HG02884 (cell line): ENCODE results near the gene RBM15.
A peak's percentile ranks its signal among the peaks of the same experiment; 100 is the strongest.

Experiments used
- ATAC-seq: cut with Tn5 transposase; IDR thresholded peaks from one replicate; pipeline ENCODE4 v1.9.1; 2021; ENCODE audit warnings: mild to moderate bottlenecking, moderate library complexity; ENCODE audit not compliant: unreplicated experiment

Gene RBM15

DNA sequence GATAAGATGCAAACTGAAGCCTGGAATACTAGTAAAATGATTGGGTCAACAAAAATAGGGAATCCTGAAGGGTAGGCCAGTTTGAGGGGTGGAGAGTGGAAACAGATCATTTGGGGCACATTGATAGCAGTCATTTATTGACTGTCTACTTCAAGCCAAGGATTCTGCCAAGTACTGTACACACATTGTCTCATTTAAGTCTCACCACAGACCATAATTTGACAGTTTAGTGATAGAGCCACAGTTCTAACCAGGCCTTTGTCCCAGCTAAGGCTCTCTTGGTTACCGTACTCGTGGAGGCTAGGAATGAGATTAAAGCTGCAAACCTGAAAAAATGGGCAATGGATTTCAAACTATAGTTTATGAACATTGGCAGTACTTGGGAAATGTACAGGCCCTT is 11.2 kb downstream of the RBM15 start:
- ATAC-seq: no peak

DNA sequence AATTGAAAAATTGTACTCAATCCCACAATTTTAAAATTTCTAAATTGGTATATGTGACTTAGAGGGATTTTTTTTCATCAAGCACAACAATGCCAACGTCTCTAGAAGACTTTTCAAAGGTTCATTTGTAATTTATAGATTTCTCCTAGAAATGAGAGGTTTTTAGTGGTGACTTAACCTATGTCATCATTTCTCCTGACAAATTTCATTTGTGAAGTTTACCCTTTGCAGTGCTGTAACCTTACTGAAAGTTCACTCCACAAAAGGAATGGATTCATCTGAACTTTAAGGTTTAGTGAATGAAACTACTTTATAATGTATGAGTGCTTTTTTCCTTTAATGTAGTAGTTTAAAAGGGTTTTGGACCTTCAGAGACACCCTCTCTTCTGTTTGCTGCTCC is 16.1 kb downstream of the RBM15 start:
- no peak for ATAC-seq

- no peak for ATAC-seq
Observed at GRCh38 chr1:110356379-110356778, 17.2 kb downstream of the RBM15 start.

DNA sequence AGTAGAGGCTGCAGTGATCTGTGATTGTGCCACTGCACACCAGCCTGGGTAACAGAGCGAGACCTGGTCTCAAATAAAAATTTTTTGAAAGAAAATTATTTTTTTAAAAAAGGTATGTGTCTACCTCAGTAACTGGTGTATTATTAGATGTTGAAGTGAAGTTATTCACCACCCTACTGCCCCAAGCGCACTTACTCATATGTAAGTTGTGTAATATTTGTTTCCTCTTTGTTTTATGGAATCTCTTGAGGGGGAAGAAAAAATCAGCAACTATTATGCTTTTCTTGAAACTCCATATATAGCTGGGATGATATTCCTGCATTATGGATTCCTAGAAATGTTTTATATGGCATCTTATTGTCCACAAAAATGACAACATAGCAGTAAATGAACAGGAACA is 21.3 kb downstream of the RBM15 start:
- ATAC-seq: no peak

- ATAC-seq: no peak
Observed at GRCh38 chr1:110361856-110362255, 22.7 kb downstream of the RBM15 start.

- ATAC-seq: no peak
Observed at GRCh38 chr1:110364221-110364620, 25.0 kb downstream of the RBM15 start.

- ATAC-seq: no peak
Observed at GRCh38 chr1:110370827-110371226, 31.6 kb downstream of the RBM15 start.

GRCh38 chr1:110375490-110375889 is 36.3 kb downstream of the RBM15 start:
- ATAC-seq: no peak

DNA sequence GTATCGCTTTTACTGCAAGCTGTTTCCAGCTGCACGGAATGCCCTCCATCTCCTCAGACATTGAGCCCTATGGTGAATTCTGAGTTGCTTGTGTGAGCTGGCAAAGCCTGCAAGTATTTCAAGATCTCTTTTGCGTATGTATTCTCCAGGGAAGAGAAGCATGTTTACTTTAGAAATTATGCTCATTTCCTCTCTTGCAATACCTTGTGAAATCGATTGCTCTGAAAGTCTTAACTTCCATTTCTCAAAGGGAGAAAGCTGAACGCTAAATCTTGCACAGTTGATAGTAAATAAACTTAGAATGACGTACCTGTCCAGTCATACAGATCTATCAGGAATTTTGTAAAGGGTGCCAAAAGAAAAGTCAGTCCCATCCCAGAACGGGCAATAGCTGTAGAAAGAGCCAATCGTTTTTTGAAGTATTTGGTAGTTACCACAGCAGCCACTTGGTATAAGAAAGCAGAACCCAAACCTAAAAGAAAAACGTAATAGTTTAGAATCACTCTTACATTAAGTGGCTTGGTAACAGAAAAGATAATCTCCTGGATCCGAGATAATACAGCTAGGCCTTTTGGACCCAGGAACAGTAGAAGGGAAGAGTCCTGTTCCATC is 41.6 kb downstream of the RBM15 start:
- no peak for ATAC-seq

DNA sequence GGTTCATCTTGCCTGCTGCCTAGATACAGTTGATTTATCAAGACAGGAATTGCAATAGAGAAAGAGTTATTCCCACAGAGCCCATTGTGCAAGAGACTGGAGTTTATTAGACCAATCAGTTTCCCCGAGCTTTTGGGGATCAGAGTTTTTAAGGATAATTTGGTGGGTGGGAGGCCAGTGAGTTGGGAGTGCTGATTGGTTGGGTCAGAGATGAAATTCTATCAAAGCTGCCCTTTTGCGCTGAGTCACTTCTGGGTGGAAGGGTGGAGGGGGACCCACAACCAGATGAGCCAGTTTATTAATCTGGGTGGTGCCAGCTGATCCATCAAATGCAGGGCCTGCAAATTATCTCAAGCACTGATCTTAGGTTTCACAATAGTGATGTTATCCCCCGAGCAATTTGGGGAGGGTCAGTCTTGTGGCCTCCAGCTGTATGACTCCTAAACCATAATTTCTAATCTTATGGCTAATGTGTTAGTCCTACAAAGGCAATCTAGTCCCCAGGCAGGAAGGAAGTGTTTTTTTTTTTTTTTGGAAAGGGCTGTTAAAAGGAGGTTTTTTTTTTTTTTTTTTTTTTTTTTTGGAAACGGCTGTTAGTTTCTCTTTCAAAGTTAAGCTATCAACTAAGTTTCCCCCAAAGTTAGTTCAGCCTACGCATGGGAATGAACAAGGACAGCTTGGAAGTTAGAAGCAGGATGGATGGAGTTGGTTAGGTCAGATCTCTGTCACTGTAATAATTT is 44.2 kb downstream of the RBM15 start:
- ATAC-seq: no peak

DNA sequence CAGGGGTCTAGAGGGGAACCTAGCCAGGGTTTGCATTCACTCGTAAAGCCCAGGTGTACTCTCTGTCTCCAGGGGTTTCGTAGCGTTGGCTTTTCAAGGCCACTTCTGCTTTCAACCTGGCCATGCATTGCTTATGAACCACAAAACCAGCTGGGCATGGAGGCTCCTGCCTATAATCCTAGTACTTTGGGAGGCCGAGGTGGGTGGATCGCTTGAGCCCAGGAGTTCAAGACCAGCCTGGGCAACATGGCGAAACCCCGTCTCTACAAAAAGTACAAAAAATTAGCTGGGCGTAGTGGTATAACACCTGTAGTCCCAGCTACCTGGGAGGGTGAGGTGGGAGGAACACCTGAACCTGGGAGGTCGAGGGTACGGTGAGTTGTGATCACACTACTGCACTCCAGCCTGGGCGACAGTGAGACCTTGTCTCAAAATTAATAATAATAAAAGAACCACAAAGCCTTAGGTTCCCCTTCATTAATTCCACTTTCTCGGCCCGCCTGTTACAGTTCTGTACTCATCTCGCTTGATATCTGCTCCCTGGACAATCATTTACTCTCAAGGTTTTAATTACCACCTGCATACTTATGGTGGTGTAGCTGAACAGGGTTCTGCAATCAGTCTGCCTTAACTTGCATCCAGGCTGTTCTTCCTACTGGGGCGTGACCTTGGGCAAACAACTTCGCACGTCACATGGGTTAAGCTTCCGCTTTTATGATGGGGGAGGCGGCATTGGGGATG is 45.6 kb downstream of the RBM15 start:
- peak; percentile 42 for ATAC-seq

DNA sequence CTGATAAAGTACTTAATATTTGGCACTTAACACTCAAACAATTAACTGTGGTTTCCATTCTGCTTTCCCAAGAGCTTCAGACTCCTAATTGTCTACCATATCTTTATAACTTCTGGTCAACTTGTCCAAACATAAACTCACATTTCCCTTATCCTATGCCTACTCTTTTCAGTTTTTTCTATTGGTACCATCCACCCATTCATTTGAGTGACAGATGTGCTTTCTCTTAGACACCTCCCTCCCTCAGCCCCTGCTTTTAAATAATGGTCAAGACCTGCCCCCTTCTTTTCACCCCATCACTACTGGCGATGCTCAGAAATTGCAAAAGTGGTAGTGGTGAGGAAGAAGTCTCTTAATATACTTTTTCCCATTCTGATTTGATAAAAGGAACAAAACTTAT is 46.2 kb downstream of the RBM15 start:
- no peak for ATAC-seq

- ATAC-seq: no peak
Observed at GRCh38 chr1:110387048-110387754, 48.0 kb downstream of the RBM15 start.

GRCh38 chr1:110390096-110390495 is 50.9 kb downstream of the RBM15 start:
- no peak for ATAC-seq

DNA sequence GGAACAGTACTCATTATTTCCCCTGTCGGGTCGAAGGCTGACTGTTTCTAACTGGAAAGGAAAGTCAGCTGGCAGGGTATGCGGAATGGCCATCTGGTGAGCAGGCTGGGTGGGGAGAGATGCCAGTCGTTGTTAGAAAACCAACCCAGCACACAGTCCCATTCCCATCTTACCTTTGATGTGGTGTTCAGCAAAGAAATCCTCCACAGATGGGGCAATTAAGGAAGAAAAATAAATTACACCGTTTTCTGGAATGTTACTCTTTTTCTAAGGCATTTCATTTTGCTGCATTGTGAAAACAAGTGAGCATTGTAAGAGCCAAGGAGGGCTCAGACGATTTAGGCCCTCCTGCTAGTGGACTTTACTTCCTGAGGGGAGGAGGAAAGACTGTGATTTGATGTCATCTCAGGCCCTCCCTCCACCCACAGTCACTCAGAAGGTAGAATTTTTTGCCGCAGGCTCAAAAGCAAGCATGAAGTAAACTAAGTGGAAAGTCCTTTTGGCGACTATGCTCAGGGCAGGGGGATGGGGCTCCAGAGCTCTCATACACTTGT is 51.6 kb downstream of the RBM15 start, which contains the start of gene SLC16A4:
SLC16A4 (minus strand) TSS at position 335 of the 554 bp plus-strand sequence. CDS start 1,703 bp downstream, outside the sequence.
- ATAC-seq: no peak

- no peak for ATAC-seq
Observed at GRCh38 chr1:110393286-110393685, 54.1 kb downstream of the RBM15 start.

DNA sequence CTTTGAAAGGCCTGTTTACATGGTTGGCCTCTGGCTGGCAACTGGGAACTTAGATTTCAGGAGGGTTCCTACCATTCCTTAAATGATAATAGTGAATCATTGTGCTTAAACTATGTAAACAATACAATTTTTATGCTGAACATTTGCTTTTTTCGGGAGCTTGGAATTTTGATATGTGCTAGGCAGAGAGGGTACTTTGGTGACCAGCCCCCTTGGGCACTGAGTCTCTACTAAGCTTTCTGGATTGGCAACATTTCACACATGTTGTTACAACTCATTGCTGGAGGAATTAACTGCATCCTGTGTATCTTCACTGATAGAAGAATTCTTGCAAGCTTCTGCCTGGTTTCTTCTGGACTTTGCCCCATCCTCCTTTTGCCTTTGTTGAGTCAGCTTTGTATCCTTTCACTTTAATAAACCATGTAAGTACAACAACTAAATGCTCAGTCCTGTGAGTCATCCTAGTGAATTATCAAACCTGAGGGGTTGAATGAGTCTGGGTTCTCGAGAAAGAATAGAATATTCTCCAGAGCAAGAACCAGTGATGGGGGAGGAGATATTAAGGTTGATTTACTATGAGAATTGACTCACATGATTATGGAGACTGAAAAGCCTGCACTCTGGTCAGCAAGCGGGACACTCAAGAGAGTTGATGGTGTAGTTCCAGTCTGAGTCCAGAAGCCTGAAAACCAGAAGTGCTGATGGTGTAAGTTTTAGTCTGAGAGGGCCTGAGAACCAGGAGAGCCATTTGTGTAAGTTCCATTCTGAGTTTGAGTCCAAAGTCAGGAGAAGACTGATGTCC is 54.7 kb downstream of the RBM15 start:
- ATAC-seq: no peak

- no peak for ATAC-seq
Observed at GRCh38 chr1:110394493-110394820, 55.3 kb downstream of the RBM15 start.
